A549 (cell line): ENCODE results near the gene BCAS1.

Experiments
- CHD2 ChIP-seq: fragments of 150-350 bp; IDR thresholded peaks from 2 replicates; pipeline ENCODE4 v1.6.1; 2014; ENCODE audit warnings: low read length; ENCODE audit not compliant: partially characterized antibody
- CTCF ChIP-seq: fragments of >200 bp; sonication (Bioruptor Twin); formaldehyde crosslinking; IDR thresholded peaks from 3 replicates; pipeline ENCODE4 v1.5.1; 2016
- EP300 ChIP-seq, 2 experiments: fragments of >200 bp; sonication (Bioruptor Twin); formaldehyde crosslinking; IDR thresholded peaks; 2 replicates in 1 of 2; 3 replicates in 1 of 2; pipeline ENCODE4 v1.6.1; 2016 to 2017
- ESRRA ChIP-seq: fragments of 150-350 bp; IDR thresholded peaks from 2 replicates; pipeline ENCODE4 v1.6.1; 2014; ENCODE audit warnings: mild to moderate bottlenecking, low read length, borderline replicate concordance
- HDAC2 ChIP-seq: fragments of 200-600 bp; sonication (generic); IDR thresholded peaks from 2 replicates; pipeline ENCODE4 v1.6.1; 2016
- KDM1A ChIP-seq: fragments of 200-600 bp; sonication (generic); IDR thresholded peaks from 2 replicates; pipeline ENCODE4 v1.6.1; 2016; ENCODE audit warnings: low read depth, mild to moderate bottlenecking
- MYC ChIP-seq: IDR thresholded peaks from 2 replicates; pipeline ENCODE4 v1.6.1; 2012; ENCODE audit warnings: mild to moderate bottlenecking, inconsistent platforms, low read length, improper control_type of control experiment, borderline replicate concordance
- POLR2A ChIP-seq: IDR thresholded peaks from 2 replicates; pipeline ENCODE4 v1.6.1; 2012; ENCODE audit warnings: mild to moderate bottlenecking, low read length
- RAD21 ChIP-seq, 2 experiments: fragments of >200 bp in 1 of 2; sonication (Bioruptor Twin) in 1 of 2; formaldehyde crosslinking in 1 of 2; IDR thresholded peaks in 1 of 2; conservative IDR thresholded peaks in 1 of 2; 2 replicates in 1 of 2; 3 replicates in 1 of 2; pipeline ENCODE4 v1.6.1; 2012 to 2018; ENCODE audit warnings: inconsistent platforms in 1 of 2
- REST ChIP-seq: fragments of 200-600 bp; sonication (generic); IDR thresholded peaks from 2 replicates; pipeline ENCODE4 v1.6.1; 2016; ENCODE audit warnings: antibody characterized with exemption, mild to moderate bottlenecking, moderate library complexity
- RFX5 ChIP-seq: fragments of 450-650 bp; IDR thresholded peaks from 2 replicates; pipeline ENCODE4 v1.7.1; 2014; ENCODE audit warnings: antibody characterized with exemption, mild to moderate bottlenecking, moderate library complexity
- ZSCAN20 ChIP-seq: fragments of 250-450 bp; sonication (Bioruptor Pico); IDR thresholded peaks from 2 replicates; pipeline ENCODE4 v1.8.0; 2022; ENCODE audit warnings: mild to moderate bottlenecking, moderate library complexity

- TF ChIP-seq EP300 (IDR thresholded peaks at IDR 0.05) (no peak), CTCF (no peak), REST (no peak), RAD21 (conservative IDR thresholded peaks at IDR 0.05 in 1 of 2, IDR thresholded peaks at IDR 0.05 in 1 of 2) (no peak), MYC (no peak), POLR2A (no peak), HDAC2 (no peak), KDM1A (no peak), ZSCAN20 (CRISPR knock-in tag) (no peak), RFX5 (no peak), CHD2 (no peak), ESRRA (no peak)
Observed at GRCh38 chr20:53927990-53928389, 142.4 kb downstream of the BCAS1 start.
